GM18873 (cell line): ENCODE results near the gene MIOS.

ENCODE experiments used
- ATAC-seq: cut with Tn5 transposase; IDR thresholded peaks from one replicate; pipeline ENCODE4 v1.9.1; 2021; ENCODE audit warnings: mild to moderate bottlenecking, moderate library complexity, moderate number of reproducible peaks; ENCODE audit not compliant: unreplicated experiment, low FRiP score

MIOS gene

DNA sequence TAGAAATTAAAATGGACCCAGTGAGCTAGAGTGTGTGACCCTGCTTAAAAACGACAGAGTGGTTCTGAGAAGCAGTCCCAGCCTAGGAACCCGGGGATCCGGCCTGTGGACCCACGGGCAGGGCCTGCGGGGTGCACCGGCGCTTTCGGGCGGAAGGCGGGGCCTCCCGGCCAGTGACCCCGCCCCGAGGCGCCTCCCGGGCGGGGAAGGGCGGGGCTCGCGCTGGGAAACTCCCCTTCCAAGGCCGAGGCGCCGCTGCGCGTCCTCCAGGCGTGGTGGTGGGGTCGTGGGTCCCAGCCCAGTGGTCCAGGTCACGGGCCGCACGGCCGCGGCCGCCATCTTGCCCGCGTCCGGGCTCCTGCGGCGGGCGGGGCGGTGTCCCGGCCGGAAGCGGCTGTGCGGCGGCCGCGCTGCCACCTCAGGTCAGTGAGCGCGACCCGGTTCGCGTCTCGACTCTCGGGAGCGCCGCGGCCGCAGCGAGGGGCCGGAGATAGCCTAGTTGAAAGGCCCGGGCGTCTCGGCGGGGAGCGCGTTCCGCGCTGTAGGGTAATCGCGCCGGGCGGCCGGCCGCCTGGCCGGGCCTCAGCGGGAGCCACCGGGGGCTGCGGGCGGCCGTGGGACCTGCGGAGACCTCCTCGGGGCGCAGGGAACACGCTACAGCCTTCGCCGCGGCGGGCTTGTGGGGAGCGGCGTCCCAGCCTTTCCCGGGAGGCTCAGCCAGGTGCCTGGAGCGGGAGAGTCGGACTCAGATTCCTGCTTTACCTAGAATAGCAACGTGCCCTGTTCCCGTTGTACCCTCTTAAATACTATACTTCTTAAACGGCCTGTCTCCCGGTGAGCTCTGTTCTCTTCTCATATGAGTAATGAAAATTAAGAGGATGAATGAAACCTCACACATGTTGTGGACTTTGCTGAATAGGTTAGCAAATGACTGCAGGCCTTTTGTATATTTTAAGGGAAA is at the start of gene MIOS:
Gene MIOS (plus strand): TSS at position 234 of the 961 bp plus-strand sequence. CDS start 5,592 bp downstream, outside the sequence.
- peak; percentile 55 for ATAC-seq

GRCh38 chr7:7517754-7518153 is 48.9 kb upstream of the MIOS start:
- no peak for ATAC-seq

GRCh38 chr7:7519056-7519455 is 47.6 kb upstream of the MIOS start:
- ATAC-seq = no peak

- no peak for ATAC-seq
Observed at GRCh38 chr7:7519528-7519927, 47.2 kb upstream of the MIOS start.

DNA sequence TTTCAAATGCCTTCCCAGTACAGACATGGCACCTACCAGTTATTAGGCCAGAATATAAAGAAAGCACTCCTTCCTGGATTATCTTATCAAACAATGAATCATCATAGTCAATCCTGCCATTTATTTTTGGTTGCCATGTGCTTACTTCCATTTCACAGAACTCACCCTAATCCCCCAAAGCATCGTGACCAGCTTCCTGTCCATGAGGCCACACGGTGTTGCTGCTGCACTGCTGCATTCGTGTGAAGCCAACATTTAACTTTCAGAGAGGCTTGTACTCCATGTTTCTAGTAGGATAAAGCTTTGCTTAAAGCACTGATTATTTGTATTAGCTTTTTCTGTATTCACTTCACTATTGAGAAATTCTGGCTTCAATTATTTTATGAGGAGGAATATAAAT is 45.4 kb upstream of the MIOS start:
- no peak for ATAC-seq

GRCh38 chr7:7522421-7522820 is 44.3 kb upstream of the MIOS start:
- no peak for ATAC-seq

- no peak for ATAC-seq
Observed at GRCh38 chr7:7524121-7524520, 42.6 kb upstream of the MIOS start.

- no peak for ATAC-seq
Observed at GRCh38 chr7:7526006-7526405, 40.7 kb upstream of the MIOS start.

- no peak for ATAC-seq
Observed at GRCh38 chr7:7527047-7527446, 39.6 kb upstream of the MIOS start.

DNA sequence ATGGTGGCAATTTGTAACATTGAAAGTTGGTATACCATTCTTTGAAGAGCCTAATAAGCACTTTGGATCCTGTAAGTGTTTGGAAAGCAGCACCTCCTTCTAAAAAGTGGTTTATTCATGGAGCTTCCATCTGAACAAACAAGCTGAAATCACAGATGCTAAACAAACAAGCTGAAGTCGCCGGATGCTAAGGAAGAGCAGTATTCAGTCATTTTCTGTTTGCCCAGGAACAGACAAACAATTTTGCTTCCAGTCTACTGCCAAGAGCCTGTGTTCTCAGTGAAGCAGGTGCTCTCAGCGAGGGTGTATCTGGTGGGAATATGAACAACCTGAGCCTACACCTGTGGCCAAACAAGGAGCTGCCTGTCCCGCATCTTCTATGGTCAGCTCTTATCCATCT is 37.4 kb upstream of the MIOS start:
- ATAC-seq = no peak

- ATAC-seq = no peak
Observed at GRCh38 chr7:7533831-7534430, 32.8 kb upstream of the MIOS start.

DNA sequence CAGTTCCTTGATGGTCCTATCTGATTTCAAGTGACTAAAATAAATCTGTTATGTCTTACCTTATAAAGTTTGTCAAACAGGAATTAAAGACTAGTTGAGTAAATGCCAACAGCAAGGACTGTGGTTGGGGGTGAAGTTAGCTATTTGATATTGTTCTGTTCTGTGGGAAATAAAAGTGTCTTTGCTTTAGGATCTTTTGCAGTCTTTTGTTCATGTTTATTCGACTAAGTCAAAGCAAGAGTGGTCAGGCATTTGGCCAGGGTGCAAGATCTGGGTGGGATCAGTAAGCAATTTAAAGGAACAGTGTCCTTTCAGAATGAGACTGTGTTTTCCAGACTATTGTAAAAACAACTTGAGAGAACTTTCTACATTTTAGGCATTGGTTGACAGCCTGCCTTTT is 31.0 kb upstream of the MIOS start, which contains the start of gene COL28A1:
Gene COL28A1 (minus strand): TSS at position 183 of the 400 bp plus-strand sequence. CDS start 2,998 bp downstream, outside the sequence.
- no peak for ATAC-seq

DNA sequence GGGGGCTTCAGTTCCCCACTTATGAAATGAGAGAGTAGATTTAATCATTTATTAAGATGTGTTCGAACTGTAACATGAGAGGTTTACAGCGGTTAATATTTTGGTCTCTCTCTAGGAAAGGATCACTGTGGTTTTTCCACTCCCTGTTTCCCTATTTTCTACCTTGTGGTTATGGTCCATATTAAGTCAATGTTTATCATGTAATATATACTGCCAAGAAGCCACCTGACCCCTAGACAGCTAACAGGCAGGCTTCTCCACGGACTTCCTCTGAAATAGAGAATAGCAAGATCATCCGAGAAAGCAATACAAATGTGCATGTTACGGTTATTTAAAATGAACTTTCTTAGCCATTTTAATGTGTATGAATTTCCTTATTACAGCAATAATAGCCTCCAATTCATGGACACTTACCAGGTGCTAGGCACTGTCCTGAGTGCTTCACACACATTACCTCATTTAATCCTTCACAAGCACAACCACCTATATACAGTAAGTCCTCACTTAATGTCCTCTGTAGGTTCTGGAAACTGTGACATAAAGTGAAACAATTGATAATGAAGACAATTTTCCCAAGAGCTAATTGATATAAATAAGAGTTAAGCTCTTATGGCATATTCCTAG is 30.2 kb upstream of the MIOS start:
- no peak for ATAC-seq

DNA sequence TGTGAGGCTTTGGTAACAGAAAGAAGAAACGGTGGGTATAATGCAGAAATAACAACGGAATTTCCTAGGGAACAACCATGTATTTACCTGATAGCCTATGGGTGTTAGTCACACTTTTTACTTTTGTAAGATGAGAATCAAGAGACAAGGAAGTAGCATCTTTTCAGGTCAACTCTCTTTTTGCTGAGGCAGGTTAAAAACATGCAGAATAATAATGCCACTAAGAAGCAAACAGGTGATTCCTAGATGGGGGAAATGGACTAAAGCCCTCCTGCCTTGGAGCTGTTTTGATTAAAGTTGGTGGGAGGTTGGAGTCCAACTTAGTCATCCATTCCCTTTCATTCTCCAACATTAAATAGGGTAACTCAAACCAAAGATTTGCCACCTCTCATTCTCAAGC is 29.0 kb upstream of the MIOS start:
- no peak for ATAC-seq

GRCh38 chr7:7539152-7539551 is 27.5 kb upstream of the MIOS start:
- no peak for ATAC-seq

DNA sequence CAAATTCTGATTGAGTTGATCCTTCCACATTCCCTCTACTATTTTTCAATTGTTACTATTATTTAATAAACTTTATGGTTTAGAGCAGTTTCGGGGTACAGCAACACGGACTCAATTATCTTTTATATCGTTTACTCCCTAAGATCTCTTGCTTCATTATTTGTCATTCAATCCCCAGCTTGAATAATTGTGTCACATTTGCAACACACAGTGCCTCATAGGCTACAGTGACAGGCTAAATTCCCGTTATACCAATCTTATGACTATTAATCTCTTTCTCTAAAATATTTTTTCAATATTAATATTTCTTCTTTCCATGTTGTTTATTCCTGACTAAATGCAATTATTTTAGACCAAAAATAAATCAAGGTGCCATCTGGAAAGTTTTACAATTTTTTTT is 27.0 kb upstream of the MIOS start:
- no peak for ATAC-seq

DNA sequence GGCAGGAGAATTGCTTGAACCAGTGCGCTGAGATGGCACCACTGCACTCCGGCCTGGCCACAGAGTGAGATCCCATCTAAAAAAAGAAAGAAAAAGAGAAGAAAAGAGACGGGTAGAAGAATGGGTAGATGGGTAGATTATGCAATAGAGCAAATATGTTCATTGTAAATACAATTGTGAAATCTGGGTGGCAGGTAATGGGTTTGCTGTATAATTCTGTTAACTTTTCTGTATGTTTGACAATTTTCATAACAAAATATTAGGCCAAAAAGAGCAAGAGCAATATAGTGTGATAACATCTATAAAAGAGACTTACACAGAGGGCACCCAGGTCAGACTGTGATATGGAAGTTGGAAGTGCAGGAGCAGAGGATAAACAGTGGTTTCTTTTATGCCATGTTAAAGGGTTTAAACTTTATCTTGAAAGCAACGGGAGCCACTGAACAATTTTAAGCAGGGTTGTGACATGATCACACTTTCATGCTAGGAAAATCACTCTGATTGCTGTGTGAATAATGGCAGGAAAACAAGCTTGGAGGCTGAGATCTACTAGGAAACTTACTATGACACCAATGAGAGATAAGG is 24.3 kb upstream of the MIOS start:
- ATAC-seq = no peak

GRCh38 chr7:7548407-7548806 is 18.3 kb upstream of the MIOS start:
- ATAC-seq = no peak

- no peak for ATAC-seq
Observed at GRCh38 chr7:7550663-7551062, 16.0 kb upstream of the MIOS start.

DNA sequence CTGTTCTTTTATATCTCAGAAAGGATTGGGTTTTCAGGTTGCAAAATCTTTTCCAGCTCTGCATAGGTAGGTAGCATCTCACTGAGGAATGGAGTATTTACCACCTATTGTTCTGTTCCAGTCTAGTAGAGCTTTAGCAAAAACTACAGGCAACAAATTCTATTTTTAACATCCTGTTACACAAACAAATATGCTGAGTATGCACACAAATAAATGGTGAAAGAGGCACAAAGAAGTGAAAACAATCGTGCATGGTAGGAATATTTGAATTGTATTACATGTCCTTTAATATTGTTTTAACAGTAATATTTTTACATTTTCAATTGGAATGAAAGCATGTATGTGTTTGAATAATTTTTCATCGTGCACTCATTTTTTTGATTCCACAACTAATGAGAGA is 14.5 kb upstream of the MIOS start:
- no peak for ATAC-seq

DNA sequence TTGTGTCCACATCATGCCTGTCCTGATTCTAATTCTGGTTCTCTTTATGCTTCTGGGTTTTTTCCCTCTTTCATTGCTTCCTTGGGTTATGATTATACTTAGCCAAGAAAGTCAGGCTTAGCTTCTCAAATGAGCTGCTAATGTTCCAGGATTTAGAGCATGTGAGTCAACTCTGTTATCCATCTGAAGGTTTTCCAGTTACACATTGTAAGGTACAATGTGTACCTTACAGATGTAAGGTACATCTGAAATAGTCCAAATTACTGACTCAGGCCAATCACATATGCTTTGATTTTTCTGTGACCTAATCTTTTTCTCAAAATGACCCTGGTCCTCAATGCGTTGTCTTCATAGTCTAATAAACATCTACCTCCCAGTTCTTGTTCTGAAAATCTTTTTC is 13.3 kb upstream of the MIOS start:
- no peak for ATAC-seq
